Loucy (cell line): ENCODE results near the gene GSS.

Experiments
- H2AFZ ChIP-seq: fragments of 200-600 bp; sonication (generic); 2 replicates; pipeline ENCODE4 v1.6.0; 2016; ENCODE audit warnings: antibody characterized with exemption, mild to moderate bottlenecking, low read length, moderate library complexity
- H3F3A ChIP-seq: fragments of 200-600 bp; 2 replicates; pipeline ENCODE4 v1.6.0; 2016; ENCODE audit warnings: antibody characterized with exemption, low read depth, mild to moderate bottlenecking
- H3K27me3 ChIP-seq: fragments of 200-600 bp; sonication (generic); 2 replicates; pipeline ENCODE4 v1.6.1; 2014; ENCODE audit warnings: low read length, mild to moderate bottlenecking; ENCODE audit not compliant: insufficient read depth, poor library complexity, severe bottlenecking
- H3K36me3 ChIP-seq: fragments of 200-600 bp; sonication (generic); 2 replicates; pipeline ENCODE4 v1.6.1; 2016; ENCODE audit warnings: low read length; ENCODE audit not compliant: insufficient read depth
- H3K4me1 ChIP-seq: fragments of 200-600 bp; sonication (generic); 2 replicates; pipeline ENCODE4 v1.5.1; 2014; ENCODE audit warnings: low read length, mild to moderate bottlenecking; ENCODE audit not compliant: insufficient read depth, poor library complexity, severe bottlenecking
- H3K4me2 ChIP-seq: fragments of 200-600 bp; sonication (generic); 2 replicates; pipeline ENCODE4 v1.6.0; 2014; ENCODE audit warnings: antibody characterized with exemption, low read length, low read depth, mild to moderate bottlenecking; ENCODE audit not compliant: poor library complexity, severe bottlenecking
- H3K4me3 ChIP-seq: fragments of 200-600 bp; sonication (generic); 2 replicates; pipeline ENCODE4 v1.5.1; 2014; ENCODE audit warnings: low read length, mild to moderate bottlenecking, mixed read lengths; ENCODE audit not compliant: poor library complexity, severe bottlenecking
- H3K79me2 ChIP-seq: fragments of 200-600 bp; sonication (generic); 2 replicates; pipeline ENCODE4 v1.6.1; 2014; ENCODE audit warnings: low read length; ENCODE audit not compliant: insufficient read depth
- H3K9ac ChIP-seq: fragments of 200-600 bp; sonication (generic); 2 replicates; pipeline ENCODE4 v1.6.0; 2014; ENCODE audit warnings: mild to moderate bottlenecking, low read depth, low read length, moderate library complexity; ENCODE audit not compliant: poor library complexity, severe bottlenecking
- H3K9me2 ChIP-seq: fragments of 200-600 bp; sonication (generic); replicated peaks from 2 replicates; pipeline ENCODE4 v1.6.1; 2016; ENCODE audit warnings: low read depth, low read length, mixed read lengths
- H3K9me3 ChIP-seq: fragments of 200-600 bp; sonication (generic); 2 replicates; pipeline ENCODE4 v1.6.1; 2014; ENCODE audit warnings: mild to moderate bottlenecking, antibody characterized with exemption, low read length, low read depth; ENCODE audit not compliant: insufficient read depth
- H4K20me1 ChIP-seq: fragments of 200-600 bp; sonication (generic); 2 replicates; pipeline ENCODE4 v1.6.0; 2014; ENCODE audit warnings: antibody characterized with exemption, low read length, mild to moderate bottlenecking; ENCODE audit not compliant: insufficient read depth, poor library complexity, severe bottlenecking
- EZH2phosphoT487 ChIP-seq: fragments of 200-600 bp; IDR thresholded peaks from 2 replicates; pipeline ENCODE4 v1.6.1; 2018; ENCODE audit warnings: antibody characterized with exemption, mild to moderate bottlenecking, moderate library complexity, borderline replicate concordance
- TF ChIP-seq, protein P1 (sequence below): fragments of 200-600 bp; sonication (generic); conservative IDR thresholded peaks from 2 replicates; pipeline ENCODE4 v1.5.1; 2014; ENCODE audit warnings: mild to moderate bottlenecking, antibody characterized with exemption, low read length

GSS gene

DNA sequence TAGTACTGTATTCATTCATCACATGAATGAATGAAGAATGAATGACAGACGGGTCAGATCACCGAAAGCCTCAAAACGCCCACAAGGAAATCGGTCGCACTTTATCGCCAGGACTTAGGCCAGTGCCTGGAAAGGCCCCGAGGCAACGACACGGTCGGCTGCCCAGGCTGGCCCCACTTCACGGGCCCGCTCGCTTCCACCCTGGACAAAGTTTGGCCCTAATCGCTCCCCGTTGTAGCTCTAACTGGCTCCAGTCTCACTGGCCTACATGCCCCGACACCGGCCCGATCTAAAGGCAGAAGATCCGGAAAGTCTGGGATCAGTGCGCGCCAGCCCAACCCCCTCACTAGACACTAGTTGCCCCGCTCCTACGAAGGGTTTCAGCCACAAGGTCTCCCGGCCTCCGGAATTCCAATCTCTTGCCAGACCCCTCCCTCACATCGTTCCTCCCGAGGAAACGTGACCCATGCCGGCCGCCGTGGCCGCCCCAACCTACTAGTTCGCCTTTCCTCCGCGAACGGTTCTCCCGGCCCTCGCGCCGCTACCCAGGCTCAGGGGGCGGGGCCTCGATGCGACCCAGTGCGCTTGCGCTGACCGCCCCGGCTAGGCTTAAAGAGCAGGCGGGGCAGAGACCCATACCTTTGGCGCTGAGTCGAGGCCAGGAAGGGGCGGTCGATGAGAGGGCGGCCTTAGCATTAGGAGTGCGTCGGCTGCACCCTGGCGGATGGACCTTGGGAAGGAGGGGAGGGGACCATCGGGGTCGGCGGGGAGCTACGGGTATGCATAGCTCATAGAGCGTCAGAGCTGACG lies at the start of gene GSS, which contains the start of gene MYH7B:
TSS of gene GSS (minus strand) at position 576 of the 810 bp plus-strand sequence. CDS start 3,954 bp downstream, outside the sequence.
TSS of gene MYH7B (plus strand) at position 638 of the 810 bp plus-strand sequence. CDS start 22,138 bp downstream, outside the sequence.
- Histone ChIP-seq H3K79me2 (peaks cover 9% of the 10 kb centered on the region), H2AFZ (peak within 1 kb of the TSS; percentile 95), H3K9me2 (no peaks in the 10 kb centered on the region), H3K4me2 (peak within 1 kb of the TSS; percentile 97), H3K4me3 (peak within 1 kb of the TSS; percentile 80), H3K4me1 (peaks cover 12% of the 10 kb centered on the region), H3K27me3 (no peaks in the 10 kb centered on the region), H4K20me1 (no peaks in the 10 kb centered on the region), H3K9me3 (no peaks in the 10 kb centered on the region), H3F3A (no peaks in the 10 kb centered on the region), H3K36me3 (no peaks in the 10 kb centered on the region), H3K9ac (peak within 1 kb of the TSS; percentile 91)
- TF ChIP-seq, protein P1, sequence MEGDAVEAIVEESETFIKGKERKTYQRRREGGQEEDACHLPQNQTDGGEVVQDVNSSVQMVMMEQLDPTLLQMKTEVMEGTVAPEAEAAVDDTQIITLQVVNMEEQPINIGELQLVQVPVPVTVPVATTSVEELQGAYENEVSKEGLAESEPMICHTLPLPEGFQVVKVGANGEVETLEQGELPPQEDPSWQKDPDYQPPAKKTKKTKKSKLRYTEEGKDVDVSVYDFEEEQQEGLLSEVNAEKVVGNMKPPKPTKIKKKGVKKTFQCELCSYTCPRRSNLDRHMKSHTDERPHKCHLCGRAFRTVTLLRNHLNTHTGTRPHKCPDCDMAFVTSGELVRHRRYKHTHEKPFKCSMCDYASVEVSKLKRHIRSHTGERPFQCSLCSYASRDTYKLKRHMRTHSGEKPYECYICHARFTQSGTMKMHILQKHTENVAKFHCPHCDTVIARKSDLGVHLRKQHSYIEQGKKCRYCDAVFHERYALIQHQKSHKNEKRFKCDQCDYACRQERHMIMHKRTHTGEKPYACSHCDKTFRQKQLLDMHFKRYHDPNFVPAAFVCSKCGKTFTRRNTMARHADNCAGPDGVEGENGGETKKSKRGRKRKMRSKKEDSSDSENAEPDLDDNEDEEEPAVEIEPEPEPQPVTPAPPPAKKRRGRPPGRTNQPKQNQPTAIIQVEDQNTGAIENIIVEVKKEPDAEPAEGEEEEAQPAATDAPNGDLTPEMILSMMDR = peak; percentile 55
- no peak for TF ChIP-seq EZH2phosphoT487

DNA sequence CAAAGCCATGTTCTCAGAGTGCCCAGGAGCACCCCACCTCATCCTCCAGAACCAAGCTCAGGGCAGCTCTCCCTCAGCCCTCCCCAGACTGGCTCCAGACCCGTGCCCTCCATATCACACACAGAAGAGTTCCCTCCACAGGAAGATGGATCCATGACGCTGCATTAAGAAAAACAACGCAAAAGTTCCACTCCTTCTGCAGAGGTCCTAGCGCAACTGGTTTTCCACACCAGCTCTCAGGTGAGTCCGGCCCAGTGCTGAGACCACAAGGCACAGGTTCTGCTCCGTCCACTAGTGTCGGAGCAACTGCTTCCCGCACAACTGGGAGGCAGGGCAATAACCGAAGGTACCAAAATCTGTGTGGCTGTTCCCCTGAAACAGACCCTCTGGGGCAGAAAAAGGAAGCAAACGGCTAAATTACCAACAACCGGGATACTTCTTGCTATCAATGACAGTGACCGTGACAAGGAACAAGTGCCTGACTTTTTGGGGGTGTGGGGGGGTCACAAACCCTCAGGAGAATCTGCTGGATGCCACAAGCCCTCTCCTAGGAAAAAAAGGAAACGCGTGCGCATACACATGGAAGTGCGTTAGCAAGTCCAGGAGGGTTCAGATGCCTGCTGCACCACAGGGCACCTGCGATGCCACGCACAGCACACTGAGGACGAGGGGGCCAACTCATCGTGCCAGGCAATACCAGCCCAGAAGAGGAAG lies 49.3 kb upstream of the GSS start:
- Histone ChIP-seq H3K9me2 (no peaks in the 10 kb centered on the region), H3K9me3 (no peaks in the 10 kb centered on the region), H3K4me1 (no peaks in the 10 kb centered on the region), H2AFZ (no peak overlapping the region), H3K4me3 (no peak overlapping the region), H3K27me3 (no peaks in the 10 kb centered on the region), H4K20me1 (no peaks in the 10 kb centered on the region), H3K4me2 (no peak overlapping the region), H3K36me3 (peaks cover 92% of the 10 kb centered on the region; the same call in 1 of the 2 replicates), H3K79me2 (no peaks in the 10 kb centered on the region), H3F3A (no peaks in the 10 kb centered on the region), H3K9ac (no peak overlapping the region)
- TF ChIP-seq, protein P1 = no peak
- TF ChIP-seq EZH2phosphoT487 = no peak

DNA sequence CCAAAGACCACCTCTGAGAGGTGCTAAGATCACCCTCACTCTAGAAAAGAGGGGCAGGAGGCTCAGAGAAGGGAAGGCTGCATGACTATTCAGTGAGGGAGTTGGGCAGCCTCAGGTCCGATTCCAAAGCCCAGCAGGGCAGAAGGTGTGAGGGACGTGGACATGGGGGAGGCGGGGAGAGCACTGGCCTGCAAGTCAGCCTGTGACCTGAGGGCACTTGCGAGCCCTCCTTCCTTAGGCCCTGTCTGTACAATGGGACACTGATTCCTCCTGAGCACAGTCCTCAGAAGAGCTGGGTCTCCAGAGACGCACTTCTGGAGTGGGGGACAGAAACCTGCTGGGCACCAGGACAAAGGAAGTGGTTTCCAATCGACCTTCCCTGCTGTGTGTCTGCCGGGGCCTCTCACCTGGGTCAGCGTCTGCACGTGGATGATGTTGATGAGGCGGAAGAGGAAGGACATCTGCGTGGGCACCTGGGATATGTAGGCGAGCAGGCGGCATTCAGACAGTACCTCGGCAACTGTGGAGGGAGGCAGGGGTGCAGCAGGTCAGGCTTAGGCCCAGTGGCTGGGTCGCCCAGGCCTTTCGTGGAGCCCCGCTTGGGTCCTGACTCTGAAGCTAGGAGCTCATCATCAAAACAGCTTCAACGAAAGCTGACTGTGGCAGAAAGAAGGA lies 48.6 kb upstream of the GSS start:
- no peak for TF ChIP-seq EZH2phosphoT487
- TF ChIP-seq, protein P1 = no peak
- Histone ChIP-seq H3K4me1 (no peaks in the 10 kb centered on the region), H4K20me1 (no peaks in the 10 kb centered on the region), H3K9me2 (no peaks in the 10 kb centered on the region), H3K4me3 (no peak overlapping the region), H3K27me3 (no peaks in the 10 kb centered on the region), H2AFZ (no peak overlapping the region), H3F3A (no peaks in the 10 kb centered on the region), H3K36me3 (peaks cover 89% of the 10 kb centered on the region; the same call in 1 of the 2 replicates), H3K9me3 (no peaks in the 10 kb centered on the region), H3K4me2 (no peak overlapping the region), H3K9ac (no peak overlapping the region), H3K79me2 (no peaks in the 10 kb centered on the region)
